Lower leg skin (tissue), 4 donors: ENCODE measurements around the gene CAMK2D. TPM values are rescaled to one million over a fixed set of nuclear protein-coding genes. Genes with fewer than 3 reads are reported as not detected.

ENCODE experiments used
- DNase-seq, 2 donors: peaks; one replicate each; pipeline ENCODE4 v3.0.0-alpha.2; 2019; ENCODE audit warnings: low spot score in 2 of 2
- H3K4me3 ChIP-seq: fragments of 200-600 bp; sonication (generic); 2 replicates; pipeline ENCODE4 v1.5.1; 2017; ENCODE audit warnings: mild to moderate bottlenecking, low read depth; ENCODE audit not compliant: poor library complexity, severe bottlenecking
- POLR2A ChIP-seq, 2 donors: fragments of 450-650 bp; IDR thresholded peaks; one replicate each; pipeline ENCODE4 v1.6.1; 2016 to 2017; ENCODE audit warnings: antibody characterized with exemption in 2 of 2, mild to moderate bottlenecking in 1 of 2, moderate library complexity in 1 of 2
- WGBS, 2 donors: methylation state at CpG; one replicate each; pipeline ENCODE4 v1.1.5; 2018; 5-methylcytosine and 5-hydroxymethylcytosine counted together
- intact Hi-C: fragments of 100-400 bp; cut with DNase I; formaldehyde crosslinking; loops from one replicate; pipeline ENCODE4 v1.15.0; 2023; ENCODE audit warnings: low total_unique reads
- total RNA-seq, 4 donors: library from RNA; depleted of rRNA; stranded (reverse); fragments of >200 nt; gene quantifications; one replicate each; pipeline ENCODE4 v1.1.0, GENCODE V29; 2016
- TF ChIP-seq, protein P1 (sequence below), 3 donors: fragments of 450-650 bp; IDR thresholded peaks; one replicate each; pipeline ENCODE4 v1.5.1; 2016; ENCODE audit warnings: antibody characterized with exemption in 3 of 3, mild to moderate bottlenecking in 3 of 3, moderate library complexity in 2 of 3

CAMK2D gene
- total RNA-seq, 4 donors from 2014 or later = 25.2 to 40.7 (median 32.7) TPM

DNA sequence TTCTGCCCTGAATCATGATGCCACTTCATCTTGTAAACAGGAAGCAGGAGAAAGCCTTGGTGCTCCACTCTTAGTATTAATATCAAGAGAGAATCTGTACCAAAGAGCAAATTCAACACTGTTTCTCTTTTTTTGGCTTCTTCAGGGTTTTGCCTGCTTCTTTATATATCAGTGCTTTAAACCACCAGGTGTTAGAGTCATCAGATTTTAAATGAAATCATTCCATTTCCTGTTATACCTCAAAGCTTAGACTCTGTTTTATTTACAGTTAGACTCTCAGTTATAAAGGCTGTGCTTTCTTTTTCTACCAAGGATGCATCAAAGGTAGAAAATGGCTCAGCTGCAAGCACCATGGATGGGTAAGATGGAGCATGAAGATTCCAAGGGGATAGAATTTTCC is 350.9 kb downstream of the CAMK2D start:
- no peak for DNase-seq
- intact Hi-C loops = no loop called here
- TF ChIP-seq, protein P1, sequence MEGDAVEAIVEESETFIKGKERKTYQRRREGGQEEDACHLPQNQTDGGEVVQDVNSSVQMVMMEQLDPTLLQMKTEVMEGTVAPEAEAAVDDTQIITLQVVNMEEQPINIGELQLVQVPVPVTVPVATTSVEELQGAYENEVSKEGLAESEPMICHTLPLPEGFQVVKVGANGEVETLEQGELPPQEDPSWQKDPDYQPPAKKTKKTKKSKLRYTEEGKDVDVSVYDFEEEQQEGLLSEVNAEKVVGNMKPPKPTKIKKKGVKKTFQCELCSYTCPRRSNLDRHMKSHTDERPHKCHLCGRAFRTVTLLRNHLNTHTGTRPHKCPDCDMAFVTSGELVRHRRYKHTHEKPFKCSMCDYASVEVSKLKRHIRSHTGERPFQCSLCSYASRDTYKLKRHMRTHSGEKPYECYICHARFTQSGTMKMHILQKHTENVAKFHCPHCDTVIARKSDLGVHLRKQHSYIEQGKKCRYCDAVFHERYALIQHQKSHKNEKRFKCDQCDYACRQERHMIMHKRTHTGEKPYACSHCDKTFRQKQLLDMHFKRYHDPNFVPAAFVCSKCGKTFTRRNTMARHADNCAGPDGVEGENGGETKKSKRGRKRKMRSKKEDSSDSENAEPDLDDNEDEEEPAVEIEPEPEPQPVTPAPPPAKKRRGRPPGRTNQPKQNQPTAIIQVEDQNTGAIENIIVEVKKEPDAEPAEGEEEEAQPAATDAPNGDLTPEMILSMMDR (IDR thresholded peaks at IDR 0.05) = no peak
- TF ChIP-seq POLR2A (IDR thresholded peaks at IDR 0.05) = no peak
- H3K4me3 ChIP-seq = no peak overlapping the region

DNA sequence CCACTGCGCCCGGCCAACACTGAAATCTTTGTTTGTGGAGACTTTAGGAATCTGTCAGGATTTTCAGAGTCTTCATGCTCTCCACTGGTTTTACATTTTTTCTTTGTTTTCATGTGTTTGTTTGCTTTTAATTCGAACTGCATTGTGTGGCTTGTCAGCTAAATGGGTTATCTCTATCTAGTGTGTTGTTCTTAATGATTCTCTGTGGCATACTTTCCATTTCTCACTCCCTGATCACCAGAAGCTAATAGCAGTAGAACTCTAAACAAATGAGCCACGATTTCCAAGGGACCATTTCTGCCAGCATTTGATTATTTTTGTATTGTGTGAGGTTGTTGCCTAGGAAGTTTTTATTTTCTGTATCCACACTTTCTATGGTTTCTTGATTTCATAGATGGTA is 352.4 kb downstream of the CAMK2D start:
- WGBS, 2 donors = 48 to 57% methylated on average over 4 of the region's 4 CpGs
- TF ChIP-seq POLR2A (IDR thresholded peaks at IDR 0.05) = no peak
- TF ChIP-seq, protein P1 (IDR thresholded peaks at IDR 0.05) = no peak
- DNase-seq = no peak
- H3K4me3 ChIP-seq = no peak overlapping the region
- intact Hi-C loops = loop anchor here (10.0 kb wide), 1 partner anchor 356 kb away; the partner anchor contains the start of gene CAMK2D

DNA sequence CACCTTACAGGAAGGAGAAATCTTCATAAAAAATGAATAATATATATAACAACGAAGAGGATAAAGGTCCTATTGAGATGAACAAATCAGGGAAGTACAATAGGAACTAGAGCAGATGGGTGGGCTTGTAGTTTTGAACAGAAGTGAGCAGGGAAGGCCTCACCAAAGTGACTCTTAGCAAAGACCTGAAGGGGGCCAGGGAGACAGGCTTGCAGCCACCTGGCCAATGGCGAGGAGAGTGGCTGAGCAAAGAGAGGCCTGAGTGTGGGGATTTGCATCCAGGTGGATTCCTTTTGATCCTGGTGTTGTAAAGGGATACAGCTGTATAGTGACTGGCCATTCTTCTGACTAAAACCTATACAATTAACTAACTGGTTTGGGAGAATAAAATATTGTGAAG is 354.1 kb downstream of the CAMK2D start:
- 79 to 89% methylated on average over 2 of the region's 2 CpGs for WGBS, 2 donors
- no peak overlapping the region for H3K4me3 ChIP-seq
- DNase-seq = no peak
- no peak for TF ChIP-seq POLR2A (IDR thresholded peaks at IDR 0.05)
- TF ChIP-seq, protein P1 (IDR thresholded peaks at IDR 0.05) = no peak
- intact Hi-C loops = loop anchor here (10.0 kb wide), 1 partner anchor 357 kb away; the partner anchor contains the start of gene CAMK2D

DNA sequence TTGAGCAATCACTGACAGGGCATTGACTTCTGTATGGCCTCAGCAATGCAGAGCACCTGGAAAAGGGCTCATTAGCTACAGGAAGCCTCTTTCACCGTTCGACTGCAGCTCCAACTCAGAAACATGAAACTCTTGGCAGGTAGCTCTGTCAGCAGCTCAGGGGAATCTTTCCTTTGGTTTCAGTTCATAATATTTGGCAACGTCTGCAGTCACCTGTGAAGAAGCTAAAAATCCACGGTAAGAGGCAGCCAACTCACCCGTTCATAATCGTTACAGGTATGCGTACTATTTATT is 354.9 kb downstream of the CAMK2D start:
- no peak overlapping the region for H3K4me3 ChIP-seq
- WGBS, 2 donors = 45 to 58% methylated on average over 7 of the region's 7 CpGs
- DNase-seq = no peak
- TF ChIP-seq, protein P1 (IDR thresholded peaks at IDR 0.05) = no peak
- TF ChIP-seq POLR2A (IDR thresholded peaks at IDR 0.05) = no peak
- intact Hi-C loops = loop anchor here (10.0 kb wide), 1 partner anchor 358 kb away; the partner anchor contains the start of gene CAMK2D

DNA sequence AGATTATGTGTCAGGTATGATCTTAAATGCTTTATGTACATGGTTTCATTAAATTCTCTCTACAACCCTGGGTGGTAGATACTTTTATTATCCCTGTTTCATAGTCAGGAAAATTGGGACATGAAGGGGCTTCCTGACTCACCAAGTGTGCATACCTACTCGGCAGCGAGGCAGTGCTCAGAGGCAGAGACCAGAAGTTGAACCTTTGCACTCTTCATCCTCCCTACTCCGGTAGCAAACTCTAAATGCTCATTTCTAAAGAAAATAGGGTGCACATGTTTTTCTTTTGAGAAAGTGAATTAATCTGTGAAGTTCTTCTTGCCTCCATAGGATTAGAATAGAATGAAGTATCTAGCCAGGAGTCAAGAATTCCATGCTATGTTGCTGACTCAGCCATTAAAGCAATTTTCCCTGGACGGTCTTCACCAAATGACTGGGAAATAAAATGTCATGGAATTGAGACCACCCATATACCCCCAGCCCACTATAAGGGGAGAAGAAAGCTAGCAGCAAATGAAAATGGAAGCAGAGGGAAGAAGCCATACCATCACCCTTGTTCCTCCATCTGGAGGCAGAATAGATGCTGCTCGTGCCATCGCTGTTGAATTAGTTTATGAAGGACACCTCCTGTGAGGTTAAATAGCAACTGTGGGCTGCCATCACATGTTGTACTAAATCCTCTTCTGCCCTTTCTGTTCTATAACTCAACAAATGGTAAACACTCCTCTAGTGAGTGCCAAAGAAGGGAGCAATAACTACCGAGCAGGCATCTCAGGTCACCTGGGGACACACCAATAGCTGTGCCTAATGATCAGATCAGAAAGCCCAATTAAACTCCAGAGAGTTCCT is 355.4 kb downstream of the CAMK2D start:
- no peak overlapping the region for H3K4me3 ChIP-seq
- intact Hi-C loops = loop anchor here (10.0 kb wide), 1 partner anchor 359 kb away; the partner anchor contains the start of gene CAMK2D
- no peak for TF ChIP-seq POLR2A (IDR thresholded peaks at IDR 0.05)
- TF ChIP-seq, protein P1 (IDR thresholded peaks at IDR 0.05) = no peak
- WGBS, 2 donors = 84 to 87% methylated on average over 7 of the region's 7 CpGs
- no peak for DNase-seq
